Measurements from ENCODE around the gene SLC6A20.

Gene SLC6A20

DNA sequence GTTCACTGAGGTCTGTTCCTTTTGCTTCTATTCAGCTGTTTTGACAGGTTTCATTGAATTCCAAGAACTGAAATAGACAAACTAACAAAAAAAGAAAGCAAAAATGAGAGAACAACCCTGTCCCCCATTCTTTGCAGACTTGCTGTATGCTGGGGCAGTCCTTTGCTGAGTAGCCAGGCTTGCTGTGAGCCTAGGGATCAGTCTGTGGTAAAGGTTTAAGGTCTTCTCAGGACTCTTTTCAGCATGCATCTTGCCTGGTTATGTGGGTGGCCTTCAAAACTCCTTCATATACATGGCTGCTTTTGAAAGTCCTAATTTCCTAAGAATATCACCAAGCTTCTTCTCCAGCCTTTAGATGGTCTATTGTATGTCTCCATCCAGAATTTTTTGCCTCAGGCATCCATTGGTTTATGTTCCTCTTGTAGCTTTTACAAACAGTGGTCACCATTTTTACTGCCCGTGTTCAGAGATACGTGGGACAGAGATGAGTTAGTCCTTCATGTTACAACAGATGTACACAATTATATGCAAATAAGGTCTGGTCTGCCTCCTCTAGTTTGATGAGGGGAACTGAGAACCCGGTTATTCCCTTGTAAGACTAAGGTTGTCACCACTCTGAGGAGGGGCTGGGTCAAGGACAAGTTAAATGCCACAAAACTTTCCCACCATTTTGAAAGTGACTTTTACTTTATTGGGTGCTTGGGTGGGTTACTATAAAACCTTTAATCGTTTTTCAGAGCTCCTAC lies 65.8 kb downstream of the SLC6A20 start:
- Mint-ChIP-seq H3K27me3 (no peaks in the 10 kb centered on the region), H3K27ac (peak overlapping the region; percentile 38), H3K4me3 (peak overlapping the region; percentile 17 to 41), H3K9me3 (no peaks in the 10 kb centered on the region), H3K36me3 (peaks cover 44 to 75% of the 10 kb centered on the region in 2 donors), H3K4me1 (peaks cover 20 to 30% of the 10 kb centered on the region in 2 donors)
- ATAC-seq (replicated peaks) (peak; percentile 100), DNase-seq (peak; percentile 15)

DNA sequence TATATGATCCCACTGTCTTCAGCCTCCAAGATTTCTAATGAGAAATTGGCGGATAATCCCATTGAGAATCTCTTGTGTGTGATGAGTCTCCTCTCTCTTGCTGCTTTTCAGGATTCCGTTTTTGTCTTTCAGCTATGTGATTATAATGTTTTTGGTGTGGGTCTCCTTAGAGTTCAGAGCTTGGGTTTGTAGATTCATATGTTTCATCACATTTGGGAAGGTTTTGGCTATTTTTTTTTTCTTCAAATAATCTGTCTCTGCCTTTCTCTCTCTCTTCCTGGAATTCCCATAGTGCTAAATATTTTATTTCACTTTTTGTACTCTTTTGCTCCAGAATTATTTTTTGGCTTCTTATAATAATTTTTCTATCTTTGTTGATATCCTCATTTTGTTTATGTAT lies 66.7 kb downstream of the SLC6A20 start:
- DNase-seq (no peak), ATAC-seq (replicated peaks) (no peak)
- no peak overlapping the region for H3K27ac Mint-ChIP-seq
- H3K27me3 Mint-ChIP-seq = no peaks in the 10 kb centered on the region
- H3K9me3 Mint-ChIP-seq = no peaks in the 10 kb centered on the region
- peaks cover 20 to 30% of the 10 kb centered on the region in 2 donors for H3K4me1 Mint-ChIP-seq
- H3K4me3 Mint-ChIP-seq = no peak overlapping the region
- H3K36me3 Mint-ChIP-seq = peaks cover 50 to 75% of the 10 kb centered on the region in 2 donors

DNA sequence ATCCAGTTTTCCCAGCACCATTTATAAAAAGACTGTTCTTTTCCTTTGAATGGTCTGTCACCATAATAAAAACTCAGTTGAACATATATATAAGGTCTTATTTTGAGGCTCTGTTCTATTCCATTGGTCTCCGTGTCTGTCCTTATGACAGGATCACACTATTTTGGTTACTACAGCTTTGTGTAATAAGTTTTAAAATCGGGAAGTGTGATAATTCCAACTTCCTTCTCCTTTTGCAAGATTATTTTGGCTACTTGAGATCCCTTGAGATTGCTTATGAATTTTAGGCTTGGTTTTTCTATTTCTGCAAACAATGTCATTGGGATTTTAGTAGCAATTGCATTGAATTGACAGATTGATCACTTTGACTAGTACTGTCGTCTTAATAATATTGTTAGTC lies 71.4 kb downstream of the SLC6A20 start:
- H3K4me1 Mint-ChIP-seq = peaks cover 12 to 16% of the 10 kb centered on the region in 2 donors

DNA sequence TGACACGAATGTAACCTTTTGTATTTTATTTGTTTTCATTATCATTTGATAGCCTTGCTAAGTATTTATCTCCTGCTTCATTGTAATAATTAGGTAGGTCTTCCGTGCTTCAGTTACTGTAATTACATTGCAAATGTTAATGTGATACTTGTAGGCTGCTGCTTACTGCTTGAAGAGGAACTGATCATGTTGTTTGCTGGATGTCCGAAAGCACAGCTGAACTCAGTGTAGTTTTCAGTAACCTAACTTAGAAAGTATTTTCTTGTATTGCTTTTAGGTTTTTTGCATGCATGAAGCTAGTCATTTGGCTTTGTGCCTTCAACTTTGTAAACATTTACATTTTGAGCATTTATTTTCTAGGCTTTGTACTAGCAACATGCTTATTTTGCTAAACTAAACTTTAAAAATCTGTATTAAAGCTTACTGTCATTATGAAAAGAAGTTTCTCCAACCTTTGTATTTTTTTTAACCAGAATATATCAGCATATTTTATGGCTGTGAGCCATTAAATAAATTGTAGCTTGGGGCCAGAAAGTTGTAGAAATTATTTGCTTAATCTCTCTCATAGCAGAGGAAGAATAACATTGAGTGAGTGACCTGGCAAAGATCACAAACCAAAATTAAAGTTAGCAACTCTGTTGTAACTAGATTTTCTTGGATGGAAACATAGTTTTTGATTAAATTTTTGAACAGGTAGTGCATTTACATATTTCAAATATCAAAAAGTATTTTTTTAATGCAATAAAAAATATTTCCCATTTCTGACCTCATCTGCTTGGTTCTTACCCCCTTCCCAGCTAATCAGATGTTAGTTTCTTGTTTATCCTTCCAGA lies 76.5 kb downstream of the SLC6A20 start:
- H3K27me3 Mint-ChIP-seq = no peaks in the 10 kb centered on the region
- DNase-seq (no peak), ATAC-seq (replicated peaks) (no peak)
- H3K36me3 Mint-ChIP-seq = peaks cover 35 to 56% of the 10 kb centered on the region in 2 donors
- H3K27ac Mint-ChIP-seq = no peak overlapping the region
- peaks cover 0 to 6% of the 10 kb centered on the region in 2 donors for H3K4me1 Mint-ChIP-seq
- no peaks in the 10 kb centered on the region for H3K9me3 Mint-ChIP-seq
- no peak overlapping the region for H3K4me3 Mint-ChIP-seq

More for the DNA sequence above, 71.4 kb downstream of the SLC6A20 start:
- no peak for DNase-seq
- H3K9me3 Mint-ChIP-seq = no peaks in the 10 kb centered on the region
- no peak overlapping the region for H3K4me3 Mint-ChIP-seq
- H3K27ac Mint-ChIP-seq = no peak overlapping the region
- H3K27me3 Mint-ChIP-seq = no peaks in the 10 kb centered on the region
- no peak for ATAC-seq (replicated peaks)
- H3K36me3 Mint-ChIP-seq = peaks cover 46 to 72% of the 10 kb centered on the region in 2 donors

DNA sequence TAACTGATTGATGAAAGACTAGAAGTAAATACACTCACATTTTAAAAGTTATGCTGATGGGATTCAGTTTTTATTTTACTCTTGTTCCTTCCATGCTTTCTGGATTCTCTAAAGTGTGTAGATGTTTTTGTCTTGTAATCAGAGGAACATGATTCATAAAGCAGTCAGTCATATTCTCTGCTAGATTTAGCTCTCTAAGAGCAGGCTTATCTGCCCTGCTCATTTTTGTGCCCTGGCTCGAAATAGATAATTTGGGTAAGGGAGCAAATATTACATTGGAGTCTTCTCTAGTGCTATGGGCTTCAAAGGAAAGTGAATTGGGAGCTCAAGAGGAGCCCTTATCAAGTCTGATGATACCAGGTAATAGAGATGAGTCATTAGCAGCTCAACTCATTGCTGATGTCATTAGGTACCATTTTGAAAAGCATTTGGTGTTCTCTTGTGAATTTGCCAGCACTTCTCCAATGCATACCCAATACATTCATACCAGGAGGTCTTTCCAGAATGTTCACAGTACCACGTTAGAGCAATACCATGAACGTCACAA lies 79.5 kb downstream of the SLC6A20 start:
- H3K9me3 Mint-ChIP-seq = no peaks in the 10 kb centered on the region
- H3K27me3 Mint-ChIP-seq = no peaks in the 10 kb centered on the region
- H3K27ac Mint-ChIP-seq = peak overlapping the region; percentile 11
- DNase-seq (no peak), ATAC-seq (replicated peaks) (no peak)
- peaks cover 0 to 6% of the 10 kb centered on the region in 2 donors for H3K4me1 Mint-ChIP-seq
- peaks cover 31 to 45% of the 10 kb centered on the region in 2 donors for H3K36me3 Mint-ChIP-seq
- no peak overlapping the region for H3K4me3 Mint-ChIP-seq

DNA sequence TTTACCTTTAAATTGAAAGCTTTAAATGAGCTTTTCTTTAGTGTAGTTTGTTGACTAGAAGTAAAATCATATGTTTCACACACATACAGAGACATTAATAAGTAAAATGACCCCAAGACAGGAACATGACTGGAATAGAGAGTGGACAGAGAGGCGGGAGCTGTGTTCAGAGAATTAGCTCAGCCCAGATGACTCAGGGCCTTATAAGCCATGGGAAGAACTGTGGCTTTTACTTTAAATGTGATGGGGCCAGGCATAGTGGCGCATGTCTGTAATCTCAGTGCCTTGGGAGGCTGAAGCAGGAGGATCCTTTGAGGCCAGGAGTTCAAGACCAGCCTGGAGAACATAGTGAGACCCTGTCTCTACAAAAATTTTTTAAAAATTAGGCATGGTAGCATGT lies 80.4 kb downstream of the SLC6A20 start:
- no peak for DNase-seq
- H3K4me1 Mint-ChIP-seq = peaks cover 1 to 10% of the 10 kb centered on the region in 2 donors
- H3K36me3 Mint-ChIP-seq = peaks cover 36 to 50% of the 10 kb centered on the region in 2 donors
- no peaks in the 10 kb centered on the region for H3K27me3 Mint-ChIP-seq
- no peak overlapping the region for H3K4me3 Mint-ChIP-seq
- ATAC-seq (replicated peaks) = no peak
- H3K27ac Mint-ChIP-seq = no peak overlapping the region
- no peaks in the 10 kb centered on the region for H3K9me3 Mint-ChIP-seq

DNA sequence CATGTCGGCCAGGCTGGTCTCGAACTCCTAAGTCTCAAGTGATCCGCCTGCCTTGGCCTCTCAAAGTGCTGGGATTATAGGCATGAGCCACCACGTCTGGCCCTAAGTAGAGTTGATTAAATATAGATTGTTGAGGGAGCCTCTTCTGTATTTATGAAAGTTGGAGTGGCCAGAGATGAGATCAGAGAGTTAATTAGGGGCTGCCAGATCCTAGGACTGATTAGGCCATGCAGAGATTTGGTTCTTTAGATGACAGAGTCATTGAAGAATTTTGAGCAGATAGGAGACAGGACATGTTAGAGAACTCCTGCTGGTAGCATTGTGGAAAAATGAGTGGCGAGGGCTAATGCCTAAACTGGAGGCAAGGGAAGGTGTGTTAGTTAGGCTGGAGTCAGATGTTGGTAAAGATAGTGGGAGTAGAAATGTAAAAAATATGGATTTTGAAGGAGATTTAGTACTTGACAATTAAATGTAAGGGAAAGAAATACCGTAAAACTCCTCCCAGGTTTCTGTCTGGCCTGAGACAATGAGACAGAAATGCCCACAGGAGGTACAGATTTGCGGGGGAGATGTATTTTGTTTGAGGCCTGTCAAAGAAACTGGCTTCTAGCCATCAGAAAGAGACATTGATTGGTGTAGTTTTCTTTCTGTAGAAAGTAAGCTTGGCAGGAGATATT lies 83.8 kb downstream of the SLC6A20 start:
- ATAC-seq (replicated peaks) (no peak), DNase-seq (no peak)
- H3K27ac Mint-ChIP-seq = no peak overlapping the region
- peaks cover 3 to 14% of the 10 kb centered on the region in 2 donors for H3K4me1 Mint-ChIP-seq
- H3K4me3 Mint-ChIP-seq = no peak overlapping the region
- no peaks in the 10 kb centered on the region for H3K9me3 Mint-ChIP-seq
- H3K36me3 Mint-ChIP-seq = peaks cover 40 to 45% of the 10 kb centered on the region in 2 donors
- H3K27me3 Mint-ChIP-seq = no peaks in the 10 kb centered on the region

DNA sequence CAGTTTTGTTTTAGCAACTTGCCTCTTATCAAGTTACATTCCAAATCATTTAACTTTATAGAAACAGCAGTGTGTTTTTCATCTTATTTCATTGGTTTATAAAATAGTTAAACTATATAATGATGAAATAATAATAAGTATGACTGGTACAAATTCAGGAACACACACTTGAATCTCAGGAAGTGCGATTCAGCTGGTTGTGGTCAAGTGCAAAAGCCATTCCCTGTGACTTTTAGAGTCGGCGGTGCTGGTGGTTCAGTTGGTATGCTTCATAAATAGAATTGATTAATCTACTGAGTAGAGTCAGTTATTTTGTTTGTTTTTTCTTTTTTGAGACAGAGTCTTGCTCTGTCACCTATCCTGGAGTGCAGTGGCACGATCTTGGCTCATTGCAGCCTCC lies 84.4 kb downstream of the SLC6A20 start:
- H3K4me3 Mint-ChIP-seq = no peak overlapping the region
- ATAC-seq (replicated peaks) (no peak), DNase-seq (no peak)
- no peaks in the 10 kb centered on the region for H3K9me3 Mint-ChIP-seq
- no peaks in the 10 kb centered on the region for H3K27me3 Mint-ChIP-seq
- H3K4me1 Mint-ChIP-seq = peaks cover 3 to 14% of the 10 kb centered on the region in 2 donors
- H3K36me3 Mint-ChIP-seq = peaks cover 41 to 46% of the 10 kb centered on the region in 2 donors
- H3K27ac Mint-ChIP-seq = no peak overlapping the region

DNA sequence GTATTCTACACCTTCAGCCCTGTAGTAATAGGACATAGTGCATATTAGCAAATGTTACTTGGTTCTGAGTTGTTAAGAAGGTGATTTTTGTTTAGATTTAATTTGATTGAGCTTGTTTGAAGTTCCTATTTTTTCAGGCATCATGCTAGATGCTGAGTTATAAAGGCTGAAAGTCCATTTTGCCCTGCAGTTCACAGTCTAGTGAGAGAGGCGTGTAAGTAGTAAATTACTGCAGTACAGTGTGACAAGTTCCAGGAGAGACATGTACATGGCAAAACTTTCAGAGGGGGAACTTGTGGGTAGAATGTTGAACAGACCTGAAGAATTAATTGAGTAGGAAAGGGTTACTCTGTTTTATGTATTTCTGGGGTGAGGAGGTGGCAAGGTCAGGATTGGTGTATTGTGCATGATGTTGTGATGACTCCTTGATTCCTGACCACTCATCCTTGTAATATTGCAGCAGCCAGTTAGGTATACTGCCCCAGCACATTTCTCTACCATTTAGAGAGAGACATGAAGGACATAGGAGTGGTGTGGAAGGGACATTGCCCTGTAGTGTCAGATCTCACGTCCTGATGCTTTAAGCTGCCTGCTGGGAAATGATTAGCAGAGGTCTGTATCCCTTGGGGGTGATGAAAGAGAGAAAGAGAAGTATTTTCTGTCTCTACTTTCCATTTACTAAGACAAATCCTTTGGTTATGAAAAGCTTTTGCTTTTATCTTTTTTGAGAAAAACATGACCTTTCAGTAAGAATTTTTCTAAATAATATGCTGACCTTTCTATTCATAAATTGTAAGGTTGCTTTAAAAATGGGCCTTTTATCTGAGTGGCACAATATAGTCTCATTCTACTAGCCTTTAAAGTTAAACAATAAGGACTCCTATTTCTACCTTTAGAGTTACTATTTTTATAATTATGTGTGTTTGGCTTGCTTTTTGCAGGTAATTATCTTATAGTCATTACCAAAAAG lies 90.2 kb downstream of the SLC6A20 start:
- Mint-ChIP-seq H3K27me3 (no peaks in the 10 kb centered on the region), H3K36me3 (peaks cover 25 to 30% of the 10 kb centered on the region in 2 donors), H3K27ac (peak overlapping the region; percentile 27), H3K4me1 (peaks cover 10 to 32% of the 10 kb centered on the region in 2 donors), H3K4me3 (peak overlapping the region in 1 of 2 donors; percentile 25), H3K9me3 (no peaks in the 10 kb centered on the region)
- DNase-seq = no peak
- peak; percentile 20 to 59 for ATAC-seq (replicated peaks)

Measured in stimulated activated naive B cell treated with anti-CD40 and anti-IgM and Interleukin-4, amounts not matched to agents 10 μg/mL and 1 μg/mL and 100 μg/mL, for 72 hours (primary cell).